Panc1 (cell line): ENCODE results near the gene CD58.

Experiments
- POLR2AphosphoS5 ChIP-seq: IDR thresholded peaks from 2 replicates; pipeline ENCODE4 v1.6.1; 2012; ENCODE audit warnings: mild to moderate bottlenecking, low read depth, low read length, moderate library complexity
- TCF7L2 ChIP-seq: IDR thresholded peaks from 2 replicates; pipeline ENCODE4 v1.6.1; 2011; ENCODE audit warnings: mild to moderate bottlenecking, low read depth, low read length, inconsistent platforms
- TF ChIP-seq, protein P1 (sequence below): fragments of 450-650 bp; IDR thresholded peaks from 2 replicates; pipeline ENCODE4 v1.5.1; 2017; ENCODE audit warnings: mild to moderate bottlenecking
- TF ChIP-seq, protein P2 (sequence below), 2 experiments: IDR thresholded peaks; 2 replicates each; pipeline ENCODE4 v1.6.1; 2011 to 2012; ENCODE audit warnings: low read depth in 2 of 2, control low read depth in 1 of 2, low read length in 1 of 2, mild to moderate bottlenecking in 1 of 2, moderate library complexity in 1 of 2; ENCODE audit not compliant: insufficient read depth in 1 of 2

- TF ChIP-seq, protein P1, sequence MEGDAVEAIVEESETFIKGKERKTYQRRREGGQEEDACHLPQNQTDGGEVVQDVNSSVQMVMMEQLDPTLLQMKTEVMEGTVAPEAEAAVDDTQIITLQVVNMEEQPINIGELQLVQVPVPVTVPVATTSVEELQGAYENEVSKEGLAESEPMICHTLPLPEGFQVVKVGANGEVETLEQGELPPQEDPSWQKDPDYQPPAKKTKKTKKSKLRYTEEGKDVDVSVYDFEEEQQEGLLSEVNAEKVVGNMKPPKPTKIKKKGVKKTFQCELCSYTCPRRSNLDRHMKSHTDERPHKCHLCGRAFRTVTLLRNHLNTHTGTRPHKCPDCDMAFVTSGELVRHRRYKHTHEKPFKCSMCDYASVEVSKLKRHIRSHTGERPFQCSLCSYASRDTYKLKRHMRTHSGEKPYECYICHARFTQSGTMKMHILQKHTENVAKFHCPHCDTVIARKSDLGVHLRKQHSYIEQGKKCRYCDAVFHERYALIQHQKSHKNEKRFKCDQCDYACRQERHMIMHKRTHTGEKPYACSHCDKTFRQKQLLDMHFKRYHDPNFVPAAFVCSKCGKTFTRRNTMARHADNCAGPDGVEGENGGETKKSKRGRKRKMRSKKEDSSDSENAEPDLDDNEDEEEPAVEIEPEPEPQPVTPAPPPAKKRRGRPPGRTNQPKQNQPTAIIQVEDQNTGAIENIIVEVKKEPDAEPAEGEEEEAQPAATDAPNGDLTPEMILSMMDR = no peak
- TF ChIP-seq, protein P2, sequence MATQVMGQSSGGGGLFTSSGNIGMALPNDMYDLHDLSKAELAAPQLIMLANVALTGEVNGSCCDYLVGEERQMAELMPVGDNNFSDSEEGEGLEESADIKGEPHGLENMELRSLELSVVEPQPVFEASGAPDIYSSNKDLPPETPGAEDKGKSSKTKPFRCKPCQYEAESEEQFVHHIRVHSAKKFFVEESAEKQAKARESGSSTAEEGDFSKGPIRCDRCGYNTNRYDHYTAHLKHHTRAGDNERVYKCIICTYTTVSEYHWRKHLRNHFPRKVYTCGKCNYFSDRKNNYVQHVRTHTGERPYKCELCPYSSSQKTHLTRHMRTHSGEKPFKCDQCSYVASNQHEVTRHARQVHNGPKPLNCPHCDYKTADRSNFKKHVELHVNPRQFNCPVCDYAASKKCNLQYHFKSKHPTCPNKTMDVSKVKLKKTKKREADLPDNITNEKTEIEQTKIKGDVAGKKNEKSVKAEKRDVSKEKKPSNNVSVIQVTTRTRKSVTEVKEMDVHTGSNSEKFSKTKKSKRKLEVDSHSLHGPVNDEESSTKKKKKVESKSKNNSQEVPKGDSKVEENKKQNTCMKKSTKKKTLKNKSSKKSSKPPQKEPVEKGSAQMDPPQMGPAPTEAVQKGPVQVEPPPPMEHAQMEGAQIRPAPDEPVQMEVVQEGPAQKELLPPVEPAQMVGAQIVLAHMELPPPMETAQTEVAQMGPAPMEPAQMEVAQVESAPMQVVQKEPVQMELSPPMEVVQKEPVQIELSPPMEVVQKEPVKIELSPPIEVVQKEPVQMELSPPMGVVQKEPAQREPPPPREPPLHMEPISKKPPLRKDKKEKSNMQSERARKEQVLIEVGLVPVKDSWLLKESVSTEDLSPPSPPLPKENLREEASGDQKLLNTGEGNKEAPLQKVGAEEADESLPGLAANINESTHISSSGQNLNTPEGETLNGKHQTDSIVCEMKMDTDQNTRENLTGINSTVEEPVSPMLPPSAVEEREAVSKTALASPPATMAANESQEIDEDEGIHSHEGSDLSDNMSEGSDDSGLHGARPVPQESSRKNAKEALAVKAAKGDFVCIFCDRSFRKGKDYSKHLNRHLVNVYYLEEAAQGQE (IDR thresholded peaks at IDR 0.05; ENCODE audit: insufficient read depth in 1 of 2, low read depth in 2 of 2, low read length in 1 of 2) = no peak
- no peak for TF ChIP-seq TCF7L2
- no peak for TF ChIP-seq POLR2AphosphoS5
Observed at GRCh38 chr1:116569381-116569670, 1.5 kb downstream of the CD58 start.
